Astrocyte of the spinal cord (primary cell): ENCODE data around the gene GALNT13.

Source experiments
- DNase-seq: peaks from one replicate; pipeline ENCODE4 v3.0.0; 2011; ENCODE audit warnings: low read depth, low spot score
- H3K4me3 ChIP-seq: 2 replicates; pipeline ENCODE4 v1.5.1; 2011; ENCODE audit warnings: low read depth, mild to moderate bottlenecking, low read length, moderate library complexity
- in situ Hi-C: cut with HindIII; loops from 2 replicates; pipeline ENCODE4 v1.10.0; 2017; ENCODE audit warnings: low sequenced_read_pairs
- TF ChIP-seq, protein P1 (sequence below): IDR thresholded peaks from 2 replicates; pipeline ENCODE4 v1.5.1; 2012; ENCODE audit warnings: low read depth, mild to moderate bottlenecking, low read length, inconsistent platforms

Gene GALNT13

DNA sequence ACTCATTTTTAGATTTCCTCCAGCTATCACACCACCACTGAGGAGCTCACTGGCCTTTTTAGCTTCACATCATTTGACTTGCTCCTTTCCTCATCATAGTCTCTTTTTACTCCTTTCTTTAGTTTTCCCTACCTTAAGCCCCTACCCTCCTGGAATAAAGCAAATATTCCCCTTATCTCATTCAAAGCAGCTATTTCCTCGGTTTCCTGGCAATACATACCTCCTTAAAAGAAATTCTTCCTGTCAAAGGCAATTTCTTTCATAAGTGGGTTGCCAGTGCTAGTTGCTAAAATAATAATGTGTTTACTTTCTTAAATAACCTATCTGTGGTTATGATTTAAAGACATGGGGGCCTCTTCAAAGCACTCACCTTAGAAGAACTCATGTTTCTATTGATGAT, 359.3 kb downstream of the GALNT13 start:
- TF ChIP-seq, protein P1, sequence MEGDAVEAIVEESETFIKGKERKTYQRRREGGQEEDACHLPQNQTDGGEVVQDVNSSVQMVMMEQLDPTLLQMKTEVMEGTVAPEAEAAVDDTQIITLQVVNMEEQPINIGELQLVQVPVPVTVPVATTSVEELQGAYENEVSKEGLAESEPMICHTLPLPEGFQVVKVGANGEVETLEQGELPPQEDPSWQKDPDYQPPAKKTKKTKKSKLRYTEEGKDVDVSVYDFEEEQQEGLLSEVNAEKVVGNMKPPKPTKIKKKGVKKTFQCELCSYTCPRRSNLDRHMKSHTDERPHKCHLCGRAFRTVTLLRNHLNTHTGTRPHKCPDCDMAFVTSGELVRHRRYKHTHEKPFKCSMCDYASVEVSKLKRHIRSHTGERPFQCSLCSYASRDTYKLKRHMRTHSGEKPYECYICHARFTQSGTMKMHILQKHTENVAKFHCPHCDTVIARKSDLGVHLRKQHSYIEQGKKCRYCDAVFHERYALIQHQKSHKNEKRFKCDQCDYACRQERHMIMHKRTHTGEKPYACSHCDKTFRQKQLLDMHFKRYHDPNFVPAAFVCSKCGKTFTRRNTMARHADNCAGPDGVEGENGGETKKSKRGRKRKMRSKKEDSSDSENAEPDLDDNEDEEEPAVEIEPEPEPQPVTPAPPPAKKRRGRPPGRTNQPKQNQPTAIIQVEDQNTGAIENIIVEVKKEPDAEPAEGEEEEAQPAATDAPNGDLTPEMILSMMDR = no peak
- H3K4me3 ChIP-seq = no peak overlapping the region
- DNase-seq = no peak
- in situ Hi-C loops = no loop called here

DNA sequence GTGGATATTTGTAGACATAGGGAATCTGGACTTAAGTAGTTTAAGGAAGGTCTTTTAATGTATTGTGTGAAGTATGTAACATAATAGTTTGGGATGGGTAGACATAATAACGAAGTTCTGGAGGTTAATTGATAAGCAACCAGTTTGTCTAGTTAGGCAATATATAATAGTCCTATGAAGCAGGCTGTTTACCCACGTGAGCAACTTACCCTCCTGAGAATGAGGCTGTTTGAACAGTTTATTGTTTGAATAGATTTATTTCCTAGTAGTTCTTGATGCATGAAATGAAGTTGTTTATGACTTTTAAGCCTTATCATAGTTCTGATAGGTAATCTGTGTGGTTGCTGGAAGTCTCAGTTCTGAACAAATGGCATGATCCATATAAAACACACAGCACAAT, 361.5 kb downstream of the GALNT13 start:
- DNase-seq = no peak
- in situ Hi-C loops = no loop called here
- TF ChIP-seq, protein P1 = no peak
- H3K4me3 ChIP-seq = no peak overlapping the region

DNA sequence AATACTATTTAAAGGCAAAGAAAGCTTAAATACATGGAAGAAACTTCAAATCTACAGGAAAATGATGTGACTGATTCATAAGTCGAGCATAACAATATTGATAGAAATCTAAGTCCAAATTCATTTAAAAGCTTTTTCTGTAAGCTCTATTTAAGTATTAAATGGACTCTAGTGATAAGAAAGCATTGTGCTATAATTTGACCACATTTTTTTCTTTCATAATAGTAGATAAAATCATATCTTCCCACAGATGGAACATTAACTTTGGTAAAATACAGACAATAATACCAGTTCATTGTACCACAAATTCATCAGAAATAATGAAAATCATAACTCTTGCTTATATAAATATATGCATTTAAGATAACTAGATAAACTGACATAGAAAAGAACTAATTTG, 366.5 kb downstream of the GALNT13 start:
- DNase-seq = no peak
- H3K4me3 ChIP-seq = no peak overlapping the region
- TF ChIP-seq, protein P1 = no peak
- in situ Hi-C loops = no loop called here

DNA sequence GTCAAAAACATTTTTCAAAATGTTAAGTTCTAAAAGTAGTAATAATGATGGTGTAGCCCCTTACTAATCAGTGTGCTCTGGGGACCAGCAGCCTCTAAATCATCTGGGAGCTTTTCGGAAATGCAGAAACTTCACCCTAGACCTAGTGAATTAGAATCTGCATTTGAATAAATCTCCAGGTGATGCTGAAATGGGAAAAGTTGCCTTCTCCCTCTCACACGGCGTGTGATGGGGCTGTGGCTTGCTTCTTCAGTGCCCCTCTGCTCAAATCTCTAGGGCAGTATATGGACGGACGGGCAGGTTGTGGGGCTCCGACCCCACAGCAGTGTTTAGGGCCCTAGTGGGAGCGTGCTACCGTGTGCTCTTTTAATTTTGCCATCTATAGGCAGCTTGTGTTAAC, 368.6 kb downstream of the GALNT13 start:
- no peak for DNase-seq
- H3K4me3 ChIP-seq = no peak overlapping the region
- TF ChIP-seq, protein P1 = no peak
- in situ Hi-C loops = no loop called here

DNA sequence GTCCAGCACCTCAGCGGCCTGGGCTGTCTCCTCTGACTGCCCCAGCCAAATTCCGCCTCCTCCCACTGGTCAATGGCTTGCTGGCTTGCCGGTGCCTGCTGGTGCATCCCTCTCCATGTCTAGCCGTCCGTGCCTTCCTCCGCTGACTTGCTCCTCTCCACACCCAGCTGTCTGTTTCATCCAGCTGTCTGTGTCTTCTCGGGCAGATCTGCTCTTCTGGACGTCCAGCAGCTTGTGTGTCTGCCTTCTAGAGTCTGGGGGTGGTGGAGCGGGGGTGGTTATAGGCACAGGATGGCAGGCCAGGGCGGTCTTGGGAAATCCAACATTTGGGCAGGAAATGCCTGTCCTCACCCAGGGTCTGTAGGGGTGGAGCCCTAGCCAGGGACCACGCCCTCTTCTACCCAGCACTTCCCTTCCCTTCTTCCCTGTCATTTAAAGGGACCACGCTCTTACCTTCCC, 369.2 kb downstream of the GALNT13 start:
- H3K4me3 ChIP-seq = no peak overlapping the region
- in situ Hi-C loops = no loop called here
- DNase-seq = no peak
- TF ChIP-seq, protein P1 = no peak

DNA sequence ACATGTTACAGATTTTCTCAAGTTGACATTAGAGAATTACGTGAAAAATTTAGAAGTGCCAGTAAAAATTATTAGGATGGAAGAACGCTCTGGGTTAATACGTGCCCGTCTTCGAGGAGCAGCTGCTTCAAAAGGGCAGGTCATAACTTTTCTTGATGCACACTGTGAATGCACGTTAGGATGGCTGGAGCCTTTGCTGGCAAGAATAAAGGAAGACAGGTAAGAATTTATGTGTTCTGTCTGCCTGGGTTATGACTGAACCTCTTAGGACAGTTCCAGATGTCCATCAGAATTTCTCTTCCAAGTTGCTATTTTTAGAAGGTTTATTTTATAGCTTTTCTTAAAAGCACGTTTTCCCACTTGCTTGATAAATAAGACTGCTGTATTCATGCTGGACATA, 371.0 kb downstream of the GALNT13 start:
- TF ChIP-seq, protein P1 = no peak
- in situ Hi-C loops = no loop called here

DNA sequence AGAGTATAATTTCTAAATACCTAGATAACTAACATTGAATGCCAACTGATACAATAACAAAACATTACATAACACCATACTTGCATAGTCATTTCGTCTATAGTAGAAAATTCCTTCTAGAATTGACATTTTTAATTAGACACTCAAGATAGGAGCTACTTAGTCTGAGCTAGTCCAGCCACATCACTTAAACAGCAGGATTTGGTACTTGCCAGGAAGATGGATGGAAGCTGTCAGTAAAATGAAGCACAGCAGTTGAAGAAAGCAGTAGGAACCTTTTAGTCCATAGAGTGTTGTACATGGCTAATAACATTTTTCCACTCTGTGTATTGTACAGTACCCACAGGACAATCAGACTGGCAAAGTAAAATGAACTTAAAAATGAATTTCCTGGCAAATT, 372.0 kb downstream of the GALNT13 start:
- TF ChIP-seq, protein P1 = no peak
- DNase-seq = no peak
- H3K4me3 ChIP-seq = no peak overlapping the region
- in situ Hi-C loops = no loop called here

More for the DNA sequence above, 371.0 kb downstream of the GALNT13 start:
- H3K4me3 ChIP-seq = no peak overlapping the region
- no peak for DNase-seq
